WERI-Rb-1 (cell line): ENCODE measurements around the gene GPRC5D.

Experiments
- DNase-seq: peaks from one replicate; pipeline ENCODE4 v3.0.0-alpha.2; 2020
- H3K27ac ChIP-seq: fragments of 250-450 bp; sonication (Bioruptor Pico); 2 replicates; pipeline ENCODE4 v1.5.1; 2020; ENCODE audit warnings: mild to moderate bottlenecking, moderate library complexity
- H3K27me3 ChIP-seq: fragments of 250-450 bp; sonication (Bioruptor Pico); 2 replicates; pipeline ENCODE4 v1.5.1; 2021; ENCODE audit warnings: mild to moderate bottlenecking, low read depth, moderate library complexity; ENCODE audit not compliant: insufficient read depth, severe bottlenecking
- H3K36me3 ChIP-seq: fragments of 250-450 bp; sonication (Bioruptor Pico); 2 replicates; pipeline ENCODE4 v1.5.1; 2020; ENCODE audit warnings: mild to moderate bottlenecking, moderate library complexity
- H3K4me3 ChIP-seq: 2 replicates; pipeline ENCODE4 v1.5.1; 2011; ENCODE audit warnings: low read depth, mild to moderate bottlenecking, control low read depth, low read length
- H3K9me3 ChIP-seq: fragments of 250-450 bp; sonication (Bioruptor Pico); 2 replicates; pipeline ENCODE4 v1.5.1; 2021; ENCODE audit warnings: mild to moderate bottlenecking, moderate library complexity; ENCODE audit not compliant: severe bottlenecking
- TF ChIP-seq, protein P1 (sequence below): IDR thresholded peaks from 2 replicates; pipeline ENCODE4 v1.5.1; 2011; ENCODE audit warnings: low read depth, mild to moderate bottlenecking, control low read depth, inconsistent platforms, low read length

The GPRC5D gene

DNA sequence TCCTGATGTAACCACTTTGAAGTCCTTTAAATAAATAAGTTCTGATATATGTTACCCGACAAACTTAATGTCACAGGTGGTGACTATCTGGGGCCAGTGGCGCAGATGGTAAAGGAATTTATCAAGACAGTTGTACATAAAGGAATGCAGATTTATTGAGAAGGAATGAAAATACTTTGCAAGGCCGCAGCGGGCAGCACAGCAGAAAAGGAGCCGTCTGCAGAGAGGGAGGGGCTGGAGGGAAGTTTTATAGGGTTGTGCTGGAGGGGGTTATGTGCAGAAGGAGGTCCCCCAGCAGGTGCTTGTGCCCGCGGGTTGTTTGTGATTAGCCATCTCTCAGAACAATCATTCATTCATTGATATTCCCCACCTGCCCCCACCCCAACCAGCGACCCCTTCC, 17.4 kb downstream of the GPRC5D start:
- TF ChIP-seq, protein P1, sequence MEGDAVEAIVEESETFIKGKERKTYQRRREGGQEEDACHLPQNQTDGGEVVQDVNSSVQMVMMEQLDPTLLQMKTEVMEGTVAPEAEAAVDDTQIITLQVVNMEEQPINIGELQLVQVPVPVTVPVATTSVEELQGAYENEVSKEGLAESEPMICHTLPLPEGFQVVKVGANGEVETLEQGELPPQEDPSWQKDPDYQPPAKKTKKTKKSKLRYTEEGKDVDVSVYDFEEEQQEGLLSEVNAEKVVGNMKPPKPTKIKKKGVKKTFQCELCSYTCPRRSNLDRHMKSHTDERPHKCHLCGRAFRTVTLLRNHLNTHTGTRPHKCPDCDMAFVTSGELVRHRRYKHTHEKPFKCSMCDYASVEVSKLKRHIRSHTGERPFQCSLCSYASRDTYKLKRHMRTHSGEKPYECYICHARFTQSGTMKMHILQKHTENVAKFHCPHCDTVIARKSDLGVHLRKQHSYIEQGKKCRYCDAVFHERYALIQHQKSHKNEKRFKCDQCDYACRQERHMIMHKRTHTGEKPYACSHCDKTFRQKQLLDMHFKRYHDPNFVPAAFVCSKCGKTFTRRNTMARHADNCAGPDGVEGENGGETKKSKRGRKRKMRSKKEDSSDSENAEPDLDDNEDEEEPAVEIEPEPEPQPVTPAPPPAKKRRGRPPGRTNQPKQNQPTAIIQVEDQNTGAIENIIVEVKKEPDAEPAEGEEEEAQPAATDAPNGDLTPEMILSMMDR = no peak
- H3K36me3 ChIP-seq = no peaks in the 10 kb centered on the region
- no peak overlapping the region for H3K27ac ChIP-seq
- H3K27me3 ChIP-seq = no peaks in the 10 kb centered on the region
- no peak for DNase-seq
- H3K4me3 ChIP-seq = no peak overlapping the region
- H3K9me3 ChIP-seq = no peaks in the 10 kb centered on the region

GRCh38 chr12:12933742-12934141, 18.2 kb downstream of the GPRC5D start:
- TF ChIP-seq, protein P1 = no peak
- Histone ChIP-seq H3K36me3 (no peaks in the 10 kb centered on the region), H3K27ac (no peak overlapping the region), H3K27me3 (no peaks in the 10 kb centered on the region), H3K4me3 (no peak overlapping the region), H3K9me3 (no peaks in the 10 kb centered on the region)
- no peak for DNase-seq

- Histone ChIP-seq H3K27ac (no peak overlapping the region), H3K36me3 (no peaks in the 10 kb centered on the region), H3K9me3 (no peaks in the 10 kb centered on the region), H3K27me3 (no peaks in the 10 kb centered on the region), H3K4me3 (no peak overlapping the region)
- no peak for DNase-seq
- TF ChIP-seq, protein P1 = no peak
Observed at GRCh38 chr12:12930633-12931219, 21.2 kb downstream of the GPRC5D start.

DNA sequence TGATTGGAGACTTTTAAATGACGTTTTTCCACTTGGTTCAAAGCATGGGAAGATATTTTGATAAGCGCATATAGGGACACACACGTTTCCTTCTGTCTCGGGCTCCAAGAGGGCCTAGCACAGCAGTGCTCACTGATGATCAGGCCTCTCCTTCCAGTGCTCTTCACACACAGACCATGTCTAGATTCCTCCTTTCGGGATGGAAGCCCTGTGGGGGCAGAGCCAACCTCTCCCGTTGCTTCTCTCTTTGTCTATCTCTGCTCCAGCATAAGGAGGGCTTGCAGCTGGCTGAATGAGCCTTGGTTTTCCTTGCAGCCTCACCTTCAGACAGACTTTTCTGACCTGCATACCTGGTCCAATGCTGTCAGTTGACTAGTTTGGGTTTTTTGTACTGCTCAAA, 22.3 kb downstream of the GPRC5D start:
- no peaks in the 10 kb centered on the region for H3K36me3 ChIP-seq
- DNase-seq = no peak
- H3K27ac ChIP-seq = no peak overlapping the region
- H3K9me3 ChIP-seq = no peaks in the 10 kb centered on the region
- no peaks in the 10 kb centered on the region for H3K27me3 ChIP-seq
- no peak overlapping the region for H3K4me3 ChIP-seq
- TF ChIP-seq, protein P1 = no peak

- DNase-seq = no peak
Observed at GRCh38 chr12:12927211-12928079, 24.5 kb downstream of the GPRC5D start.

More at GRCh38 chr12:12927211-12928079, 24.5 kb downstream of the GPRC5D start:
- no peaks in the 10 kb centered on the region for H3K36me3 ChIP-seq
- no peak overlapping the region for H3K27ac ChIP-seq
- no peaks in the 10 kb centered on the region for H3K27me3 ChIP-seq
- H3K4me3 ChIP-seq = no peak overlapping the region
- H3K9me3 ChIP-seq = no peaks in the 10 kb centered on the region
- TF ChIP-seq, protein P1 = no peak
